Measurements from ENCODE around the gene NFE2L3.

- TF ChIP-seq POLR2A (IDR thresholded peaks at IDR 0.05): no peak
- TF ChIP-seq, protein P1, sequence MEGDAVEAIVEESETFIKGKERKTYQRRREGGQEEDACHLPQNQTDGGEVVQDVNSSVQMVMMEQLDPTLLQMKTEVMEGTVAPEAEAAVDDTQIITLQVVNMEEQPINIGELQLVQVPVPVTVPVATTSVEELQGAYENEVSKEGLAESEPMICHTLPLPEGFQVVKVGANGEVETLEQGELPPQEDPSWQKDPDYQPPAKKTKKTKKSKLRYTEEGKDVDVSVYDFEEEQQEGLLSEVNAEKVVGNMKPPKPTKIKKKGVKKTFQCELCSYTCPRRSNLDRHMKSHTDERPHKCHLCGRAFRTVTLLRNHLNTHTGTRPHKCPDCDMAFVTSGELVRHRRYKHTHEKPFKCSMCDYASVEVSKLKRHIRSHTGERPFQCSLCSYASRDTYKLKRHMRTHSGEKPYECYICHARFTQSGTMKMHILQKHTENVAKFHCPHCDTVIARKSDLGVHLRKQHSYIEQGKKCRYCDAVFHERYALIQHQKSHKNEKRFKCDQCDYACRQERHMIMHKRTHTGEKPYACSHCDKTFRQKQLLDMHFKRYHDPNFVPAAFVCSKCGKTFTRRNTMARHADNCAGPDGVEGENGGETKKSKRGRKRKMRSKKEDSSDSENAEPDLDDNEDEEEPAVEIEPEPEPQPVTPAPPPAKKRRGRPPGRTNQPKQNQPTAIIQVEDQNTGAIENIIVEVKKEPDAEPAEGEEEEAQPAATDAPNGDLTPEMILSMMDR (IDR thresholded peaks at IDR 0.05): no peak
These were observed 14.1 kb downstream of the NFE2L3 start for GRCh38 chr7:26165950-26166683.

All from body of pancreas (tissue), 4 donors.